ENCODE results near the gene TSPAN5. TPM values are rescaled to one million over a fixed set of nuclear protein-coding genes. Genes with fewer than 3 reads are reported as not detected.
A peak's percentile ranks its signal among the peaks of the same experiment; 100 is the strongest.

TSPAN5 gene
- total RNA-seq, 2 donors from 2014 or later: 22.1 to 24.9 TPM

- H3K4me3 Mint-ChIP-seq: no peak overlapping the region
- peaks cover 9 to 30% of the 10 kb centered on the region in 2 donors for H3K4me1 Mint-ChIP-seq (ENCODE audit: low read depth in 2 of 2)
- ATAC-seq (no peak), DNase-seq (ENCODE audit: low spot score) (no peak)
- no peaks in the 10 kb centered on the region for H3K27me3 Mint-ChIP-seq
- H3K9me3 Mint-ChIP-seq: no peaks in the 10 kb centered on the region
- no peaks in the 10 kb centered on the region for H3K36me3 Mint-ChIP-seq
- H3K27ac Mint-ChIP-seq: peak overlapping the region in 1 of 2 donors; percentile 4
Observed at GRCh38 chr4:98571161-98571786, 87.1 kb downstream of the TSPAN5 start.

GRCh38 chr4:98570151-98570797 is 88.1 kb downstream of the TSPAN5 start:
- DNase-seq (ENCODE audit: low spot score) (no peak), ATAC-seq (no peak)
- Mint-ChIP-seq H3K27me3 (no peaks in the 10 kb centered on the region), H3K36me3 (no peaks in the 10 kb centered on the region), H3K27ac (peak overlapping the region in 1 of 2 donors; percentile 4), H3K9me3 (no peaks in the 10 kb centered on the region), H3K4me1 (ENCODE audit: low read depth in 2 of 2) (peaks cover 9 to 33% of the 10 kb centered on the region in 2 donors), H3K4me3 (no peak overlapping the region)

GRCh38 chr4:98568941-98569663 is 89.3 kb downstream of the TSPAN5 start:
- no peak for DNase-seq (ENCODE audit: low spot score)
- H3K4me3 Mint-ChIP-seq: no peak overlapping the region
- H3K27me3 Mint-ChIP-seq: no peaks in the 10 kb centered on the region
- H3K27ac Mint-ChIP-seq: no peak overlapping the region
- ATAC-seq: peak in 1 of 2 donors; percentile 40
- no peaks in the 10 kb centered on the region for H3K9me3 Mint-ChIP-seq
- H3K4me1 Mint-ChIP-seq (ENCODE audit: low read depth in 2 of 2): peaks cover 9 to 33% of the 10 kb centered on the region in 2 donors
- H3K36me3 Mint-ChIP-seq: no peaks in the 10 kb centered on the region

- H3K36me3 Mint-ChIP-seq: no peaks in the 10 kb centered on the region
Observed at GRCh38 chr4:98567611-98568010, 90.8 kb downstream of the TSPAN5 start.

GRCh38 chr4:98566361-98567008 is 91.9 kb downstream of the TSPAN5 start:
- no peak overlapping the region for H3K4me3 Mint-ChIP-seq
- peak overlapping the region in 1 of 2 donors; percentile 35 for H3K27ac Mint-ChIP-seq
- H3K27me3 Mint-ChIP-seq: no peaks in the 10 kb centered on the region
- DNase-seq (ENCODE audit: low spot score): no peak
- H3K9me3 Mint-ChIP-seq: no peaks in the 10 kb centered on the region
- peaks cover 28 to 33% of the 10 kb centered on the region in 2 donors for H3K4me1 Mint-ChIP-seq (ENCODE audit: low read depth in 2 of 2)
- ATAC-seq: no peak
- no peaks in the 10 kb centered on the region for H3K36me3 Mint-ChIP-seq

More at GRCh38 chr4:98567611-98568010, 90.8 kb downstream of the TSPAN5 start:
- Mint-ChIP-seq H3K4me3 (no peak overlapping the region), H3K9me3 (no peaks in the 10 kb centered on the region), H3K27me3 (no peaks in the 10 kb centered on the region), H3K27ac (peak overlapping the region in 1 of 2 donors; percentile 12), H3K4me1 (ENCODE audit: low read depth in 2 of 2) (peaks cover 21 to 33% of the 10 kb centered on the region in 2 donors)
- DNase-seq (ENCODE audit: low spot score): no peak
- ATAC-seq: no peak

GRCh38 chr4:98565681-98566301 is 92.6 kb downstream of the TSPAN5 start:
- peak overlapping the region in 1 of 2 donors; percentile 35 for H3K27ac Mint-ChIP-seq
- DNase-seq (ENCODE audit: low spot score): no peak

GRCh38 chr4:98564852-98565251 is 93.6 kb downstream of the TSPAN5 start:
- no peak for DNase-seq (ENCODE audit: low spot score)
- Mint-ChIP-seq H3K27me3 (no peaks in the 10 kb centered on the region), H3K27ac (no peak overlapping the region), H3K36me3 (no peaks in the 10 kb centered on the region), H3K4me3 (no peak overlapping the region), H3K9me3 (no peaks in the 10 kb centered on the region), H3K4me1 (ENCODE audit: low read depth in 2 of 2) (peaks cover 20 to 23% of the 10 kb centered on the region in 2 donors)
- no peak for ATAC-seq

More at GRCh38 chr4:98565681-98566301, 92.6 kb downstream of the TSPAN5 start:
- Mint-ChIP-seq H3K27me3 (no peaks in the 10 kb centered on the region), H3K4me3 (no peak overlapping the region), H3K4me1 (ENCODE audit: low read depth in 2 of 2) (peaks cover 27 to 31% of the 10 kb centered on the region in 2 donors), H3K36me3 (no peaks in the 10 kb centered on the region), H3K9me3 (no peaks in the 10 kb centered on the region)
- ATAC-seq: no peak

GRCh38 chr4:98560321-98560720 is 98.1 kb downstream of the TSPAN5 start:
- no peak overlapping the region for H3K4me3 Mint-ChIP-seq
- no peak for DNase-seq (ENCODE audit: low spot score)
- H3K27ac Mint-ChIP-seq: no peak overlapping the region
- no peak for ATAC-seq
- H3K36me3 Mint-ChIP-seq: no peaks in the 10 kb centered on the region
- no peaks in the 10 kb centered on the region for H3K27me3 Mint-ChIP-seq
- no peaks in the 10 kb centered on the region for H3K9me3 Mint-ChIP-seq
- peaks cover 10 to 24% of the 10 kb centered on the region in 2 donors for H3K4me1 Mint-ChIP-seq (ENCODE audit: low read depth in 2 of 2)

GRCh38 chr4:98558471-98559169 is 99.8 kb downstream of the TSPAN5 start:
- H3K36me3 Mint-ChIP-seq: no peaks in the 10 kb centered on the region
- H3K9me3 Mint-ChIP-seq: no peaks in the 10 kb centered on the region
- no peak for DNase-seq (ENCODE audit: low spot score)
- H3K27me3 Mint-ChIP-seq: no peaks in the 10 kb centered on the region
- peaks cover 13 to 25% of the 10 kb centered on the region in 2 donors for H3K4me1 Mint-ChIP-seq (ENCODE audit: low read depth in 2 of 2)
- H3K4me3 Mint-ChIP-seq: no peak overlapping the region
- no peak for ATAC-seq
- no peak overlapping the region for H3K27ac Mint-ChIP-seq

- Mint-ChIP-seq H3K4me3 (no peak overlapping the region), H3K36me3 (peaks cover under 1% of the 10 kb centered on the region), H3K9me3 (no peaks in the 10 kb centered on the region), H3K27ac (no peak overlapping the region), H3K4me1 (ENCODE audit: low read depth in 2 of 2) (peaks cover 13 to 16% of the 10 kb centered on the region in 2 donors), H3K27me3 (no peaks in the 10 kb centered on the region)
- DNase-seq (ENCODE audit: low spot score) (no peak), ATAC-seq (no peak)
Observed at GRCh38 chr4:98557194-98557892, 101.1 kb downstream of the TSPAN5 start.

- H3K4me3 Mint-ChIP-seq: no peak overlapping the region
- H3K36me3 Mint-ChIP-seq: peaks cover 7% of the 10 kb centered on the region
- no peaks in the 10 kb centered on the region for H3K9me3 Mint-ChIP-seq
- DNase-seq (ENCODE audit: low spot score): no peak
- no peak for ATAC-seq
- peaks cover 9 to 13% of the 10 kb centered on the region in 2 donors for H3K4me1 Mint-ChIP-seq (ENCODE audit: low read depth in 2 of 2)
- H3K27ac Mint-ChIP-seq: no peak overlapping the region
- H3K27me3 Mint-ChIP-seq: no peaks in the 10 kb centered on the region
Observed at GRCh38 chr4:98556451-98556850, 102.0 kb downstream of the TSPAN5 start.

- peaks cover 9 to 10% of the 10 kb centered on the region in 2 donors for H3K4me1 Mint-ChIP-seq (ENCODE audit: low read depth in 2 of 2)
- no peak overlapping the region for H3K27ac Mint-ChIP-seq
- H3K27me3 Mint-ChIP-seq: no peaks in the 10 kb centered on the region
- no peak overlapping the region for H3K4me3 Mint-ChIP-seq
- peaks cover 7% of the 10 kb centered on the region for H3K36me3 Mint-ChIP-seq
- no peak for ATAC-seq
- H3K9me3 Mint-ChIP-seq: no peaks in the 10 kb centered on the region
- DNase-seq (ENCODE audit: low spot score): no peak
Observed at GRCh38 chr4:98555798-98556445, 102.5 kb downstream of the TSPAN5 start.
